Measurements from ENCODE around the gene NFYC. TPM values are rescaled to one million over a fixed set of nuclear protein-coding genes. Genes with fewer than 3 reads are reported as not detected.

NFYC gene
- total RNA-seq, 6 donors from 2014 or later = 40.0 to 73.3 (median 50.9) TPM

DNA sequence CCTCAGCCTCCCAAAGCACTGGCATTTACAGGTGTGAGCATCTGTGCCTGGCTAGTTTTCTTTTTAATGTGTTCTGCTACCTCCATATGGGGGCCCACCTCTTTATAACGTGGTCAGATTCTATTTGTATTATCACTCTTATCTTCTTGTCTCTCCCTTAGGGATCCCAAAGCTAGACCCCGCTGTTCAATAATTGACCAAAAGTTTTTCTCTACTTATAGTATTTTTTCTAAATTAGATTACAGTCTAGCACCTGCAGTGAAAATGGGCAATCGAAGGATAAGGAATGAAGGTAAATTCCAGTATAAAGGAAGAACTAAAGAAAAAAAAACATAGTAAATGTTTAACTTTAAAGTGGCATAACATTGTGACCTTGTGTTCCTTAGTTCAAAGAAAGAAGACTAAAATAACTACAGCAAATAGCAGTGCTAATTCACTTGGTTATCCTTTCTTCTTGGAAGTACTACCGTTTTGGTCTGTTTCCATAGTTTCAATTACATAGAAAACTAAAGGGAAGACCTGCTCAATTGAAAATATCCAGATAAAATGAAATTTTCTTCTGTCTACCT lies 24.1 kb downstream of the NFYC start:
- Histone ChIP-seq H3K4me3 (no peak overlapping the region), H3K36me3 (no peaks in the 10 kb centered on the region), H3K4me1 (peaks cover 46 to 74% (median 61%) of the 10 kb centered on the region in 4 donors), H3K27me3 (no peaks in the 10 kb centered on the region), H3K27ac (peak overlapping the region in 3 of 4 donors; percentile 14 to 57 (median 27)), H3K9me3 (no peaks in the 10 kb centered on the region)
- ATAC-seq (ENCODE audit: low FRiP score in 2 of 2) (no peak), DNase-seq (no peak)
- TF ChIP-seq POLR2AphosphoS5 (IDR thresholded peaks at IDR 0.05) (no peak), POLR2A (IDR thresholded peaks at IDR 0.05) (no peak), EP300 (IDR thresholded peaks at IDR 0.05) (no peak)
- TF ChIP-seq, protein P1, sequence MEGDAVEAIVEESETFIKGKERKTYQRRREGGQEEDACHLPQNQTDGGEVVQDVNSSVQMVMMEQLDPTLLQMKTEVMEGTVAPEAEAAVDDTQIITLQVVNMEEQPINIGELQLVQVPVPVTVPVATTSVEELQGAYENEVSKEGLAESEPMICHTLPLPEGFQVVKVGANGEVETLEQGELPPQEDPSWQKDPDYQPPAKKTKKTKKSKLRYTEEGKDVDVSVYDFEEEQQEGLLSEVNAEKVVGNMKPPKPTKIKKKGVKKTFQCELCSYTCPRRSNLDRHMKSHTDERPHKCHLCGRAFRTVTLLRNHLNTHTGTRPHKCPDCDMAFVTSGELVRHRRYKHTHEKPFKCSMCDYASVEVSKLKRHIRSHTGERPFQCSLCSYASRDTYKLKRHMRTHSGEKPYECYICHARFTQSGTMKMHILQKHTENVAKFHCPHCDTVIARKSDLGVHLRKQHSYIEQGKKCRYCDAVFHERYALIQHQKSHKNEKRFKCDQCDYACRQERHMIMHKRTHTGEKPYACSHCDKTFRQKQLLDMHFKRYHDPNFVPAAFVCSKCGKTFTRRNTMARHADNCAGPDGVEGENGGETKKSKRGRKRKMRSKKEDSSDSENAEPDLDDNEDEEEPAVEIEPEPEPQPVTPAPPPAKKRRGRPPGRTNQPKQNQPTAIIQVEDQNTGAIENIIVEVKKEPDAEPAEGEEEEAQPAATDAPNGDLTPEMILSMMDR (IDR thresholded peaks at IDR 0.05) = no peak
- 67 to 70% methylated on average over 4 of the region's 4 CpGs for WGBS, 2 donors

DNA sequence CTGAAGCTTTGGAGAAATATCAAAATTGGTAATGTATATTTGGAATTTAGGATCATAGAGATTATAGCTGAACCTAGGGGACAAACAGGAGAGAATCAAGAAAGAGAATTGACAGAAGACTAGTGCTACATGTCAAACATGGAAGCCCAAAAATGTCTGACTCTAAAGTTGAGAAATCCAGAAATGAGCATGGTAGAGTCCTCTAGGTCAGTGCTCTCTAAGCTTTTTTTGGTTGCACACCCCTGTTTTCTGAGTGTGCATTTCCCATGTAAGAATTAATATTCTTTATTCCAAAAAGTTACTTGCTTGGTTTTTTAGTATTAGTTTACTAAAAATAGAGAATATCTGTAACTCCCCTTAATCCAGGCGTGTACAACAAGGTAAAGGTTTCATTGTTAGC lies 25.6 kb downstream of the NFYC start:
- Histone ChIP-seq H3K4me1 (peaks cover 40 to 67% (median 53%) of the 10 kb centered on the region in 4 donors), H3K27me3 (no peaks in the 10 kb centered on the region), H3K27ac (peak overlapping the region in 1 of 4 donors; percentile 14), H3K4me3 (no peak overlapping the region), H3K9me3 (no peaks in the 10 kb centered on the region), H3K36me3 (no peaks in the 10 kb centered on the region)
- ATAC-seq (ENCODE audit: low FRiP score in 2 of 2) (no peak), DNase-seq (no peak)
- 93 to 97% methylated on average over 1 of the region's 1 CpG for WGBS, 2 donors
- TF ChIP-seq POLR2A (IDR thresholded peaks at IDR 0.05) = no peak

DNA sequence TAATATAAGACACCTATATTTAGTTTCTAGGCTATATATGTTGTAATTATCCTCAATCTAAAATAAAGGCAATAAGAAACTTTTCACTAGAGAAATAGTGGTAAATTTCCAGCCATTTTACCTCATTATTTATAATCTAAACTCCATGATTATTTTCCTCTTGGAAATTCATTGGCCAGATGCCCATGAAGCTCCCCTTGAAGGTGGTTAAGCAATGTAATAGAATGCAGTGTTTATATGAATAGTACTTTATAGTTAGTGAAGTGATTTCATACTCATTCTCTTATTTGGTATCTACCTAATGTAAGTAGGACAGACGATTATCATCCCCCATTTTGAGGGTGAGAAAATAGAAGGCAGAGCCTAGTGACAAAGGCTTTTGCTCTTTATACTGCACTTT lies 26.5 kb downstream of the NFYC start:
- no peaks in the 10 kb centered on the region for H3K27me3 ChIP-seq
- 44 to 50% methylated on average over 1 of the region's 1 CpG for WGBS, 2 donors
- no peaks in the 10 kb centered on the region for H3K9me3 ChIP-seq
- no peak for DNase-seq
- no peak for TF ChIP-seq EP300 (IDR thresholded peaks at IDR 0.05)
- no peak for TF ChIP-seq POLR2AphosphoS5 (IDR thresholded peaks at IDR 0.05)
- no peak for TF ChIP-seq POLR2A (IDR thresholded peaks at IDR 0.05)
- TF ChIP-seq, protein P1 (IDR thresholded peaks at IDR 0.05) = no peak
- peaks cover 35 to 63% (median 49%) of the 10 kb centered on the region in 4 donors for H3K4me1 ChIP-seq
- no peaks in the 10 kb centered on the region for H3K36me3 ChIP-seq
- no peak overlapping the region for H3K4me3 ChIP-seq
- no peak for ATAC-seq (ENCODE audit: low FRiP score in 2 of 2)
- no peak overlapping the region for H3K27ac ChIP-seq

DNA sequence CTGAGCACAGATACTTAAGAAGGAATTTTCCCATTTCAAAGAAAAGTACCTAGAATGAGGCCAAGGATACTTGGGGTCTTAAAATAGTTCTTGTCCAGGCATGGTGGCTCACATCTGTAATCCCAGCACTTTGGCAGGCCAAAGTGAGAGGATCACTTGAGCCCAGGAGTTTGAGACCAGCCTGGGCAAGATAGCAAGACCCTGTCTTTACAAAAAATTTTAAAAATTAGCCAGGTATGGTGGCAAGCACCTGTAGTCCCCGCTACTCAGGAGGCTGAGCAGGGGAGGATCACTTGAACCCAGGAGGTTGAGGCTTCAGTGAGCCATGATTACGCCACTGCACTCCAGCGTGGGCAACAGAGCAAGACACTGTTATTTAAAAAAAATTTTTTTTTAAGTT lies 29.0 kb downstream of the NFYC start:
- no peak overlapping the region for H3K4me3 ChIP-seq
- 87% methylated on average over 3 of the region's 3 CpGs for WGBS, 2 donors
- TF ChIP-seq EP300 (IDR thresholded peaks at IDR 0.05) (no peak), POLR2AphosphoS5 (IDR thresholded peaks at IDR 0.05) (no peak), POLR2A (IDR thresholded peaks at IDR 0.05) (no peak)
- ATAC-seq (ENCODE audit: low FRiP score in 2 of 2) (no peak), DNase-seq (no peak)
- no peak overlapping the region for H3K27ac ChIP-seq
- H3K9me3 ChIP-seq = no peaks in the 10 kb centered on the region
- H3K36me3 ChIP-seq = no peaks in the 10 kb centered on the region
- peaks cover 21 to 54% (median 48%) of the 10 kb centered on the region in 4 donors for H3K4me1 ChIP-seq
- no peaks in the 10 kb centered on the region for H3K27me3 ChIP-seq

DNA sequence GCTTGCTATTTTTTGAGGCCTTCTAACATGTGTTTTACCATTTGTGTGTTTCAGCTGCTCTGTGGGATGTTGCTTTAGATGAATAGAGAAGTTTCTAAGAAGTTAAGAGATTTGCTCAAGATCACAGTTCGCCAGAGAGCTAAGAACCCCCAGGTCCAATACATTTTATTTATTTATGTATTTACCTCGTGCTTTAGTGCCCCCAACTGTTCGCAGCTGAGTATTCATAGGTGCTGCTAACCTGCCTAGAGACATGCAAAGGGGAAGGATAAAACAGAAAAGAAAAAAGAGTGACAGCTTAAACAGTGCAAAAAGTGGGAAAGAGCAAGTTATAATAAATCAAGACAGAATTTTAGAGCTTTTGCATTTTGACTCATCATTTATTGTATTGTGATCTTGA lies 31.1 kb downstream of the NFYC start:
- ATAC-seq (ENCODE audit: low FRiP score in 2 of 2) (no peak), DNase-seq (no peak)
- Histone ChIP-seq H3K4me3 (no peak overlapping the region), H3K27me3 (no peaks in the 10 kb centered on the region), H3K27ac (peak overlapping the region in 1 of 4 donors; percentile 19), H3K36me3 (no peaks in the 10 kb centered on the region), H3K4me1 (peaks cover 20 to 42% (median 37%) of the 10 kb centered on the region in 4 donors), H3K9me3 (no peaks in the 10 kb centered on the region)
- TF ChIP-seq POLR2A (IDR thresholded peaks at IDR 0.05) = no peak
- no peak for TF ChIP-seq POLR2AphosphoS5 (IDR thresholded peaks at IDR 0.05)
- TF ChIP-seq, protein P1 (IDR thresholded peaks at IDR 0.05) = no peak
- no peak for TF ChIP-seq EP300 (IDR thresholded peaks at IDR 0.05)
- 78 to 83% methylated on average over 3 of the region's 3 CpGs for WGBS, 2 donors
